ENCODE measurements around the gene PTPRK.
A peak's percentile ranks its signal among the peaks of the same experiment; 100 is the strongest.

PTPRK gene

DNA sequence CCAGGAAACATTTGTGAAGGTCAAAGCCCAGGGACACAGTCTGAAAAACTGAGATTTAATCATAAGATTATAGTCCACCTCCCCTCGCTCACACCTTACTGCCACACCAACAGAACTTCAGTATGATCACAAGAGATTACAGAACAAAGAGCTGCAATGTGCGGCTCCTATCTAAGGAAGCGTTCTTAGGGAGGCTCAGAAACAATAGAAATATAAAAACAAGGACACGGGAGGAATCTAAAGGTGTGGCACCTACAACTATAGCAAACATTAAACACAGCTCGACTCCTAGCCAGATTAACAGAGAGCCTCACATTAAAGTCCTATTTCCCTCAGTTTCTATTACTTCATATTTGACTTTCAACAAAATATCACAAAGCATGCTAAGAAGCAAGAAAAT, 579.2 kb downstream of the PTPRK start:
- Histone ChIP-seq H3K36me3 (replicated peaks) (no peaks in the 10 kb centered on the region), H3K27ac (no peak overlapping the region), H3K27me3 (replicated peaks) (no peaks in the 10 kb centered on the region), H3K4me3 (ENCODE audit: low read depth, low read length) (no peak overlapping the region)
- TF ChIP-seq, protein P1, sequence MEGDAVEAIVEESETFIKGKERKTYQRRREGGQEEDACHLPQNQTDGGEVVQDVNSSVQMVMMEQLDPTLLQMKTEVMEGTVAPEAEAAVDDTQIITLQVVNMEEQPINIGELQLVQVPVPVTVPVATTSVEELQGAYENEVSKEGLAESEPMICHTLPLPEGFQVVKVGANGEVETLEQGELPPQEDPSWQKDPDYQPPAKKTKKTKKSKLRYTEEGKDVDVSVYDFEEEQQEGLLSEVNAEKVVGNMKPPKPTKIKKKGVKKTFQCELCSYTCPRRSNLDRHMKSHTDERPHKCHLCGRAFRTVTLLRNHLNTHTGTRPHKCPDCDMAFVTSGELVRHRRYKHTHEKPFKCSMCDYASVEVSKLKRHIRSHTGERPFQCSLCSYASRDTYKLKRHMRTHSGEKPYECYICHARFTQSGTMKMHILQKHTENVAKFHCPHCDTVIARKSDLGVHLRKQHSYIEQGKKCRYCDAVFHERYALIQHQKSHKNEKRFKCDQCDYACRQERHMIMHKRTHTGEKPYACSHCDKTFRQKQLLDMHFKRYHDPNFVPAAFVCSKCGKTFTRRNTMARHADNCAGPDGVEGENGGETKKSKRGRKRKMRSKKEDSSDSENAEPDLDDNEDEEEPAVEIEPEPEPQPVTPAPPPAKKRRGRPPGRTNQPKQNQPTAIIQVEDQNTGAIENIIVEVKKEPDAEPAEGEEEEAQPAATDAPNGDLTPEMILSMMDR (IDR thresholded peaks at IDR 0.05; ENCODE audit: low read depth, low read length, missing control alignments), result no peak
- in situ Hi-C loops (cut with HindIII; ENCODE audit: low pct_ligation_motif_present, low sequenced_read_pairs), result no loop called here
- DNase-seq, result no peak

DNA sequence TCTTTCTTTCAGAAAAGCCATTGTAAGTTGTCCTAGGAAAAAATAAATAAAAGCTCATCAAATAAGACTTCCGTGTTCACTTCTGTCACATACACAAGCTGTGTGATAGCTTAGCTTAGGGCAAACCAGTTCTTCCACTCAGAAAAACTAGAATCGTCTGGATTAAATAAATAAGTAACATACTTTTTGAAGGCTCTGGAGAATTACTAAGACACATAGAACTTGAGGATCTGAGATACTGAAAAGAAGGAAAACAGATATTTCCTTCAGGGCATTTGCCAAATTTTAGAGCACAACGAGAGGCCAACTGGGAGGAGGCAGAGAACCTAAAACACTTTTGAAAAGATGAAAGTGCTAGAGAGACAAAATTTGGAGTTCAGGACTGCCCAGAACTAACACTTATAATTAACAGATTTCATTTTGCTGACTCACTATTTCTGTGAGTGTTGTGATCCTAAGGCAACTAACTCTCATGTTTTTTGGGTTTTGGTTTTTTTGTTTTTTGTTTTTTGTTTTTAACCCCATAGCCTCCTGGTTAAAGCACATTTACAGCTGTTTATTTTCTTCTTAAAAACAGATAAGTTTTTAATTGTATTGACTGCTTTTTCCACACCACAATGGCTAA, 580.8 kb downstream of the PTPRK start:
- TF ChIP-seq, protein P1 (IDR thresholded peaks at IDR 0.05; ENCODE audit: low read depth, low read length, missing control alignments), result no peak
- DNase-seq, result peak; percentile 4

DNA sequence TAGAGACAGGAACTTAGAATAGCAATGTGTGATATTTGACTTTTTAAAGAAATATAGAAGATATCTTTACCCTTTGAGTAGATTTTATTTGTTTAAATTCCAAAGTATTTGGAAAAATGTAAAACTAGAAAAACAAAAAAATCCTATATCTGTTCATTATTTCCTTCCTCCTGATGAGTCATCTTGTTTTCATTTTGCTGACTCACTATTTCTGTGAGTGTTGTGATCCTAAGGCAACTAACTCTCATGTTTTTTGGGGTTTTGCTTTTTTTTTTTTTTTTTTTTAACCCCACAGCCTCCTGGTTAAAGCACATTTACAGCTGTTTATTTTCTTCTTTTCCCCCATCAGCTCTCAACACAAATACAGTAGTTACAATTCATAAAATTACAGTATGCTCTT, 581.7 kb downstream of the PTPRK start:
- Histone ChIP-seq H3K4me3 (ENCODE audit: low read depth, low read length) (no peak overlapping the region), H3K27ac (peak overlapping the region; percentile 86), H3K27me3 (replicated peaks) (no peaks in the 10 kb centered on the region), H3K36me3 (replicated peaks) (no peaks in the 10 kb centered on the region)
- in situ Hi-C loops (cut with HindIII; ENCODE audit: low pct_ligation_motif_present, low sequenced_read_pairs), result no loop called here
- DNase-seq, result peak; percentile 52
- TF ChIP-seq, protein P1 (IDR thresholded peaks at IDR 0.05; ENCODE audit: low read depth, low read length, missing control alignments), result no peak

More for the DNA sequence above, 580.8 kb downstream of the PTPRK start:
- Histone ChIP-seq H3K27me3 (replicated peaks) (no peaks in the 10 kb centered on the region), H3K4me3 (ENCODE audit: low read depth, low read length) (no peak overlapping the region), H3K27ac (peak overlapping the region; percentile 86), H3K36me3 (replicated peaks) (no peaks in the 10 kb centered on the region)
- in situ Hi-C loops (cut with HindIII; ENCODE audit: low pct_ligation_motif_present, low sequenced_read_pairs), result no loop called here

DNA sequence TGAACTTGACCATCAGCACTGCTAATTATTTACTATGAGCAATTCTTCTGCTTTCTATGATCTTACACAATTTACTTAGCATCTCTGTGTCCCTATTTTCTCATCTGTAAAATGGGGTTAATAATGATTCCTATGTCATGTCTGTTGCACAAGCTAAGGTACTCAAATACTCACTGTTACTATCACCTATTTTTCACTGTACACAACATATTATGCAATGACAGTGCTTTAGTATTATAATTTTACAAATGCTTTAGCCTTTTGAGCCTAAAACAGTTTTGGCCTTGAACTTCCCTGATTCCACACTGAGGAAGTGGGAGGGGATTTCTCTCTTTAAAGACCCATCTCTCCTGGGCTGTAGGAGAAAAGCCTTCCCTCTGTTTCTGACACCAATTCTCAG, 582.7 kb downstream of the PTPRK start:
- H3K4me3 ChIP-seq (ENCODE audit: low read depth, low read length), result no peak overlapping the region
- peak overlapping the region; percentile 79 for H3K27ac ChIP-seq
- no peaks in the 10 kb centered on the region for H3K27me3 ChIP-seq (replicated peaks)
- DNase-seq, result no peak
- TF ChIP-seq, protein P1 (IDR thresholded peaks at IDR 0.05; ENCODE audit: low read depth, low read length, missing control alignments), result no peak
- no peaks in the 10 kb centered on the region for H3K36me3 ChIP-seq (replicated peaks)
- in situ Hi-C loops (cut with HindIII; ENCODE audit: low pct_ligation_motif_present, low sequenced_read_pairs), result no loop called here

DNA sequence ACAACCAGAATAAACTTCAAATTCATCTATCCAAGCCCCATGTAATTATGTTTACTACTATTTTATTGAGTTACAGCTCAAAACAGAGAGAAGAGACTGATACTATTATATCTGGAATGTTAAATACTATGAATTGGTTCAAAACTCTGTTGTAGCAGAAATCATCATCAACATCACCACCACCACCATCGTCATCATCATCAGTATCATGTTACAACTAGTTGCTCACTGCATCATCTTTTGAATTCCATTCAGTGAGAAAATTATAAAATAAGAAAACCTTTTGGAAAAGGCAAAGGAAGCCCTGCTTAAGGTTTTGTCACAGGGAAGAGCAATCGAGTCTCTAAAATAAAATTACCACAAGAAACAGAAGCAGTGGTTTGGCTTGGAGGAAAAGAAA, 583.3 kb downstream of the PTPRK start:
- H3K27ac ChIP-seq, result no peak overlapping the region
- peak; percentile 8 for DNase-seq
- TF ChIP-seq, protein P1 (IDR thresholded peaks at IDR 0.05; ENCODE audit: low read depth, low read length, missing control alignments), result no peak
- no peak overlapping the region for H3K4me3 ChIP-seq (ENCODE audit: low read depth, low read length)
- in situ Hi-C loops (cut with HindIII; ENCODE audit: low pct_ligation_motif_present, low sequenced_read_pairs), result no loop called here
- no peaks in the 10 kb centered on the region for H3K27me3 ChIP-seq (replicated peaks)
- no peaks in the 10 kb centered on the region for H3K36me3 ChIP-seq (replicated peaks)

DNA sequence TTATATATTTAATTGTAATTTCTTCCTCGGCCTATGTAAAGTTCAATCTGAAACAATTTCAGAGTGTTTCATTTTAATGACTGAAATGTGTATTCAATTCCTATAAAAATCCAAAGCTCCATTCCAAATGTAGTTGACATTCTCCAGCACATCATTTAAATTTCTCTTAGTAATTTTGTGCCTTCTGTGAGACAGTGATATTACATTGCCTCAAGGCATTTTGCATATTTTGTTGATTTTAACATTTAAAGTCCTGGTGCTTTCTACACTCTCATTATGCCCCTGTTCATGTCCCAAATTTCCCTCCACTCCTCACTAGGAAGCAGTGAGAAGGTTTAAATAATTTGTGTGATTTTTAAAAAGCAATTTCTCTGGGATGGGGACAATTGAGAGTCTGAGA, 585.4 kb downstream of the PTPRK start:
- in situ Hi-C loops (cut with HindIII; ENCODE audit: low pct_ligation_motif_present, low sequenced_read_pairs), result no loop called here
- H3K4me3 ChIP-seq (ENCODE audit: low read depth, low read length), result no peak overlapping the region
- H3K36me3 ChIP-seq (replicated peaks), result no peaks in the 10 kb centered on the region
- TF ChIP-seq, protein P1 (IDR thresholded peaks at IDR 0.05; ENCODE audit: low read depth, low read length, missing control alignments), result no peak
- no peaks in the 10 kb centered on the region for H3K27me3 ChIP-seq (replicated peaks)
- H3K27ac ChIP-seq, result no peak overlapping the region
- DNase-seq, result no peak
